GM23248 (cell line): ENCODE measurements around the gene ACAA1.

ENCODE experiments used
- EZH2 ChIP-seq: fragments of 200-600 bp; sonication (generic); IDR thresholded peaks from 2 replicates; pipeline ENCODE4 v1.6.1; 2018; ENCODE audit warnings: antibody characterized with exemption, mild to moderate bottlenecking; ENCODE audit not compliant: insufficient read depth, poor library complexity, severe bottlenecking
- EZH2phosphoT487 ChIP-seq: fragments of 200-600 bp; sonication (generic); IDR thresholded peaks from 2 replicates; pipeline ENCODE4 v1.6.1; 2018; ENCODE audit warnings: antibody characterized with exemption, moderate library complexity, mild to moderate bottlenecking, low read depth; ENCODE audit not compliant: insufficient read depth

DNA sequence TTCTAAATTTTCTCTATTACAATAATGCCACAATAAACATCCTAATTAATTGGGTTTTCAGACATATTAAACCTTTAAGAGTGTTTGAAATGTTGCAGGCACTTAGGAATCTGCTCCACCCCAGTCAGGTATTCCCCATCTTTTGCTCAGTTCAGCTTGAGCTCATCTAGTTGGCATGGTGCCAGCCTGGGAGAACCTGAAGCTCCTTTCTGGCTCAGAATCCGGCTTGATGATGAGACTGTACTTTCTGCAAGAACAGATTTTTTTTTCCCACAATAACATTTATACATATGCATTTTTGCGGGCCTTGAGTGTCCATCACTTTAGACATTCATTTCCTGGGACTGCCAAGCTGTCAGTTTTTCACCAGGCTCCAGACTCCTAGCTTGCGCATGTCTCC lies 20.7 kb upstream of the ACAA1 start:
- TF ChIP-seq EZH2 (no peak), EZH2phosphoT487 (no peak)
